GM12878 (cell line): ENCODE data around the gene GLI1.

Experiments
- CHD2 ChIP-seq: IDR thresholded peaks from 2 replicates; pipeline ENCODE4 v1.6.1; 2011; ENCODE audit warnings: low read depth, low read length, improper control_type of control experiment, borderline replicate concordance
- POLR2AphosphoS2 ChIP-seq: IDR thresholded peaks from 2 replicates; pipeline ENCODE4 v1.6.1; 2011; ENCODE audit warnings: low read depth, mild to moderate bottlenecking, low read length, improper control_type of control experiment, moderate library complexity
- SRF ChIP-seq, 2 experiments: IDR thresholded peaks; 2 replicates each; pipeline ENCODE4 v1.6.1; 2011; ENCODE audit warnings: low read depth in 2 of 2, low read length in 2 of 2, mild to moderate bottlenecking in 1 of 2, moderate library complexity in 1 of 2
- TAF1 ChIP-seq: IDR thresholded peaks from 2 replicates; pipeline ENCODE4 v1.6.1; 2011; ENCODE audit warnings: mild to moderate bottlenecking, low read depth, low read length, borderline replicate concordance
- TF ChIP-seq, protein P1 (sequence below), 3 experiments: IDR thresholded peaks in 2 of 3; conservative IDR thresholded peaks in 1 of 3; 2 replicates each; pipeline ENCODE4 v1.5.1; 2011; ENCODE audit warnings: low read depth in 3 of 3, low read length in 3 of 3, mild to moderate bottlenecking in 3 of 3, control low read depth in 2 of 3, moderate library complexity in 2 of 3, inconsistent platforms in 1 of 3, mixed read lengths in 1 of 3; ENCODE audit not compliant: control insufficient read depth in 2 of 3, insufficient read depth in 1 of 3; ENCODE audit errors: extremely low read depth in 1 of 3

DNA sequence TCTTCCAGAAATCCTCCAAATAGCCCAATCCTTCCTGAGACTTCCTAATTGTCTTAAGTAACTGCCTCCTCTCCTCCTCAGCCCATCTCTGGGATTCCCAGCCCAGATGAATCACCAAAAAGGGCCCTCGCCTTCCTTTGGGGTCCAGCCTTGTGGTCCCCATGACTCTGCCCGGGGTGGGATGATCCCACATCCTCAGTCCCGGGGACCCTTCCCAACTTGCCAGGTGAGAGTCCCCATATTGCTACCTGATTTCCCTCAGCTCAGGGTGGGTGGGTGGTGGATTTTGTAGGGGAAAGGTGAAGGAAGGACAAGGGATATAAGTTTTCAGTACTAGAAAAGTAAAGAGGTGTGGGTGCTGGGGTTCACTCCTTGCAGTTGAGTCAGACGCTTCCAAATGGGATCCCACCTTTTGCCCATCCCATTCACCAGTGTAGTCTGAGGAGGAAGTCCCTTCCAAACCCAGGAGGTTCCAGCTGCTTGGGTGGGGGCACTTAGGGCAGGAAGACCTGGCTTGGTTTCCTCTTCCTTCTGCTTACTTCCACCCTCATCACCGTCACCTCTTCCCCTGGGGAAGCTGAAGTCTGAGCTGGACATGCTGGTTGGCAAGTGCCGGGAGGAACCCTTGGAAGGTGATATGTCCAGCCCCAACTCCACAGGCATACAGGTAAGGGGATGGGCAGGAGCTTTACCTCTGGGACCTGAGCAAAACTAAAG, 5.6 kb downstream of the GLI1 start:
- no peak for TF ChIP-seq SRF (IDR thresholded peaks at IDR 0.05; ENCODE audit: low read depth in 2 of 2, low read length in 2 of 2)
- TF ChIP-seq, protein P1, sequence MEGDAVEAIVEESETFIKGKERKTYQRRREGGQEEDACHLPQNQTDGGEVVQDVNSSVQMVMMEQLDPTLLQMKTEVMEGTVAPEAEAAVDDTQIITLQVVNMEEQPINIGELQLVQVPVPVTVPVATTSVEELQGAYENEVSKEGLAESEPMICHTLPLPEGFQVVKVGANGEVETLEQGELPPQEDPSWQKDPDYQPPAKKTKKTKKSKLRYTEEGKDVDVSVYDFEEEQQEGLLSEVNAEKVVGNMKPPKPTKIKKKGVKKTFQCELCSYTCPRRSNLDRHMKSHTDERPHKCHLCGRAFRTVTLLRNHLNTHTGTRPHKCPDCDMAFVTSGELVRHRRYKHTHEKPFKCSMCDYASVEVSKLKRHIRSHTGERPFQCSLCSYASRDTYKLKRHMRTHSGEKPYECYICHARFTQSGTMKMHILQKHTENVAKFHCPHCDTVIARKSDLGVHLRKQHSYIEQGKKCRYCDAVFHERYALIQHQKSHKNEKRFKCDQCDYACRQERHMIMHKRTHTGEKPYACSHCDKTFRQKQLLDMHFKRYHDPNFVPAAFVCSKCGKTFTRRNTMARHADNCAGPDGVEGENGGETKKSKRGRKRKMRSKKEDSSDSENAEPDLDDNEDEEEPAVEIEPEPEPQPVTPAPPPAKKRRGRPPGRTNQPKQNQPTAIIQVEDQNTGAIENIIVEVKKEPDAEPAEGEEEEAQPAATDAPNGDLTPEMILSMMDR (IDR thresholded peaks at IDR 0.05 in 2 of 3, conservative IDR thresholded peaks at IDR 0.05 in 1 of 3; ENCODE audit: control insufficient read depth in 2 of 3, extremely low read depth in 1 of 3, insufficient read depth in 1 of 3, low read depth in 3 of 3, low read length in 3 of 3): no peak
- TF ChIP-seq CHD2: no peak
- no peak for TF ChIP-seq TAF1
- TF ChIP-seq POLR2AphosphoS2: no peak
